ENCODE measurements around the gene SYCP2.

SYCP2 gene

GRCh38 chr20:59836767-59837166 lies 96.7 kb downstream of the SYCP2 start:
- DNase-seq (ENCODE audit: low read depth), result no peak

GRCh38 chr20:59835448-59836395 lies 97.7 kb downstream of the SYCP2 start:
- no peak for DNase-seq (ENCODE audit: low read depth)

- no peak for DNase-seq (ENCODE audit: low read depth)
Measured at GRCh38 chr20:59835057-59835447, 98.4 kb downstream of the SYCP2 start.

- no peak for DNase-seq (ENCODE audit: low read depth)
Measured at GRCh38 chr20:59832406-59833363, 100.8 kb downstream of the SYCP2 start.

GRCh38 chr20:59831916-59832270 lies 101.5 kb downstream of the SYCP2 start:
- no peak for DNase-seq (ENCODE audit: low read depth)

- no peak for DNase-seq (ENCODE audit: low read depth)
Measured at GRCh38 chr20:59831024-59831915, 102.2 kb downstream of the SYCP2 start.

GRCh38 chr20:59830665-59831023 lies 102.8 kb downstream of the SYCP2 start:
- DNase-seq (ENCODE audit: low read depth), result no peak

GRCh38 chr20:59829786-59830664 lies 103.4 kb downstream of the SYCP2 start:
- no peak for DNase-seq (ENCODE audit: low read depth)

- no peak for DNase-seq (ENCODE audit: low read depth)
Measured at GRCh38 chr20:59829054-59829785, 104.2 kb downstream of the SYCP2 start.

GRCh38 chr20:59828125-59829053 lies 105.0 kb downstream of the SYCP2 start:
- no peak for DNase-seq (ENCODE audit: low read depth)

- DNase-seq (ENCODE audit: low read depth), result no peak
Measured at GRCh38 chr20:59827138-59828056, 106.0 kb downstream of the SYCP2 start.

GRCh38 chr20:59825944-59826759 lies 107.3 kb downstream of the SYCP2 start:
- DNase-seq (ENCODE audit: low read depth), result no peak

GRCh38 chr20:59825563-59825920 lies 107.9 kb downstream of the SYCP2 start:
- DNase-seq (ENCODE audit: low read depth), result no peak

- no peak for DNase-seq (ENCODE audit: low read depth)
Measured at GRCh38 chr20:59824711-59825562, 108.5 kb downstream of the SYCP2 start.

- no peak for DNase-seq (ENCODE audit: low read depth)
Measured at GRCh38 chr20:59823491-59824259, 109.8 kb downstream of the SYCP2 start.
